ENCODE data around the gene EIF1.

Gene EIF1

GRCh38 chr17:41736983-41737679 is 48.4 kb downstream of the EIF1 start:
- no peak for DNase-seq (ENCODE audit: low spot score)

GRCh38 chr17:41737680-41738023 is 49.0 kb downstream of the EIF1 start:
- no peak for DNase-seq (ENCODE audit: low spot score)

GRCh38 chr17:41738077-41738800 is 49.6 kb downstream of the EIF1 start:
- DNase-seq (ENCODE audit: low spot score), result peak; percentile 84

- DNase-seq (ENCODE audit: low spot score), result no peak
Measured at GRCh38 chr17:41738801-41739112, 50.1 kb downstream of the EIF1 start.

GRCh38 chr17:41739661-41740352 is 51.1 kb downstream of the EIF1 start:
- no peak for DNase-seq (ENCODE audit: low spot score)

GRCh38 chr17:41740506-41740905 is 51.8 kb downstream of the EIF1 start:
- no peak for DNase-seq (ENCODE audit: low spot score)

- no peak for DNase-seq (ENCODE audit: low spot score)
Measured at GRCh38 chr17:41741709-41742108, 53.0 kb downstream of the EIF1 start.

Measured in cerebellar cortex (tissue), 1 donor.